H1 (cell line): ENCODE data around the gene MPPED2. TPM values are rescaled to one million over a fixed set of nuclear protein-coding genes. Genes with fewer than 3 reads are reported as not detected.

Source experiments
- HDAC2 ChIP-seq, 2 experiments: fragments of 300-600 bp in 1 of 2; sonication (generic) in 1 of 2; IDR thresholded peaks; 2 replicates each; pipeline ENCODE4 v1.6.1; 2011 to 2012; ENCODE audit warnings: low read depth in 2 of 2, low read length in 2 of 2, mild to moderate bottlenecking in 2 of 2, moderate library complexity in 2 of 2, borderline replicate concordance in 1 of 2, inconsistent platforms in 1 of 2
- YY1 ChIP-seq: IDR thresholded peaks from 2 replicates; pipeline ENCODE4 v1.6.1; 2011; ENCODE audit warnings: low read depth, mild to moderate bottlenecking, low read length
- polyA plus RNA-seq, 7 experiments: library from polyadenylated mRNA; depleted of rRNA in 3 of 7; stranded (reverse) in 5 of 7; unstranded in 2 of 7; fragments of >200 nt in 5 of 7; fragments of 200-250 nt in 2 of 7; gene quantifications; 1 replicate in 5 of 7; 2 replicates in 1 of 7; 4 replicates in 1 of 7; pipeline versions ENCODE4 v1.2.1 to v1.2.3, GENCODE V29; 2011 to 2013; ENCODE audit warnings: missing spikeins in 2 of 7, mixed read lengths in 2 of 7
- total RNA-seq: library from RNA; stranded (reverse); fragmentation: NEBNext Ultra II Directional; extraction: Animal tissue kit (Norgen Biotek cat#: 25700); gene quantifications from 2 replicates; pipeline ENCODE4 v1.2.1, GENCODE V29; 2021

Gene MPPED2
- total and polyA plus RNA-seq, 2 of the 8 experiments (the other 6 are each of a cell fraction or from before 2014, with no cell fraction given), result 1.3 to 3.5 TPM

DNA sequence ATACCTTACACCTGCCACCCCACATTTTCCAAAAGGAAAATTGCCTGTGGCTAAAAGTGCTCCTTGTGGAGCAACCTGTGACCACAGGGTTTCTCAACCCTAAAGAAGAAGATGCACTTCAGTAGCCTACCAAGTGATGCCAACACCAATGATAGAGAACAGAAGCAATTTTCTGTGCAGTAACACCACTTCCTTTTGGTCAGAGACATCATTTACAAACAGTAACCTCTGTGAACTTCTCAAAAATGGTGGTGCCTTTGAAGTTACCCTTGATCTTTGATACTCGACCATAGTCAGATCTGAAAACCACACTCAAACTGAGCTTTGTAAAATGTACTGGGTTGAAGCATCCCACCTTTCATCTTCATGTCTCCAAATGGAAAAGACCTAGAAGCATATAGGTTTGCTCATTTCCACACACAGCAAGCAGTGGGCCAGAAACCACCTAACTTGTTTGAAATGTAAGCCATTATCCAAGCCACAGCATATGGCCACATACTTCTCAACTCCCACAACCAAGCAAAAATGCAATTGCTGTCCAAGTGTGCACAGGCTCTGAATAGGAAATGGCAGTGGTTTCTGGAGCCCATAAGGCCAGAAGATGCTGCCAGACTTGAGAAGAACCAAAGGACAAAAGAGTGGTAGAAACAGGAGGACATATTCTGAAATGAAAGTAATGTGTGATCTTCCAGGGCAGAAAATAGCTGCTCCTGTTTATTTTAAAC, 24.3 kb downstream of the MPPED2 start (continued):
- TF ChIP-seq HDAC2 (IDR thresholded peaks at IDR 0.05; ENCODE audit: borderline replicate concordance in 1 of 2, low read depth in 2 of 2, low read length in 2 of 2) (no peak), YY1 (no peak)
